Stimulated activated CD4-positive, alpha-beta T cell treated with anti-CD3 and anti-CD28 coated beads, Interleukin-4, amount 100 ng/mL, for 24 hours (primary cell): ENCODE data around the gene LAMB2.
A peak's percentile ranks its signal among the peaks of the same experiment; 100 is the strongest.

ENCODE experiments used
- DNase-seq: peaks from one replicate; pipeline ENCODE4 v3.0.0-alpha.2; 2020

LAMB2 gene

DNA sequence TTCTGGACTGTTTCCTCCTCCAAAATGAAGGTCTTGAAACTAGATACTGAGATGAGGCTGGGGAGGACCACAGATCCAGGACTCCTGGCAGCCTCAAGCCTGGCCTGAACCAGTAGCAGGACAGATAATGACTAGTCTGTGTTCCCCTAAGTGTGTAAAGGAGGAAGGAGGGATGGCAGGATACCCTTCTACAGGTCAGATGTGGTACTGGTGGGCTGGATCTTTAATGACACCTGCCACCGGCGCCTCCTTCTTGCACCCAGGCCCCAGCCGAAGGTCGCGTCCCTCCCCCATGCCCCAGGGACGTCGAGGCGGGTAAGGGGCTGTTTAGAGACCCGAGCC lies 12.8 kb downstream of the LAMB2 start:
- DNase-seq = no peak

- no peak for DNase-seq
Observed at GRCh38 chr3:49119439-49119838, 13.4 kb downstream of the LAMB2 start.

GRCh38 chr3:49119036-49119435 lies 13.8 kb downstream of the LAMB2 start:
- no peak for DNase-seq

DNA sequence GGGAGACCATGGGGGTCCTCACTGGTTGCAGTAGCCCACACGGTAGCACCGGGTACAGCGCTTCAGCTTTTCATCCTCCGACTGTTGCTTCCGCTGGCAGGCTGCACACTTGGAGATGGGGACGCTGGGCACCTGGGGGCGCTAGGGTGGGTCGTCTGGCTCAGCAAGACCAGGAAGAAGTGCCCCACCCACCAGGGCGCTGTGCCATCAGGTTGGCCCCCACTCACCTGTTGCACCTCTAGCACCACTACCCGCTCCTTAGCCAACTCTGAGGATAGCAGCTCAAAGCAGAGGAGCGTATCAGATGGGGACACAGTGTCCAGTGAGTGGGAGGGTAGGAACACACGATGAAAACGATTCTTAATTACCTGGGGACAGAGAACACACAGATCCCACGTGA lies 20.6 kb downstream of the LAMB2 start:
- no peak for DNase-seq

DNA sequence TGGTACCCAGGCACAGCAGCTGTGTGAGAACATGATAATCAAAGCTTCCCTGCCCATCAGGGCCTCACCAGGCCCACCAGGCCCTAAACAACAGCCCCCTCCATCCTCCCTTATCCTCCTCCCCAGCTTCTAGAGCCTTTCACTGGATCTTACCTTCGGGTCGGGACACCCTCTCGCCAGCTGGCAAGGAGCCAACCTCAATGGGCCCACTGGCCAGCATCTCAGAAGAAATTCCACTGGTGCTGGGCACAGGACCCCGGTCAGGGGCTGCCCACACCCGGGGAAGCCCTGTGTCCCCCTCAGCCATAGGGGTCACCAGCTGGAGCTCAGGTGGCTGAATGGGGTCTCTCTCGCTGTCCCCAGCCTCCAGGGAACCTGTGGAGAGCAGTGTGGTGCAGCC lies 21.5 kb downstream of the LAMB2 start:
- DNase-seq = no peak

DNA sequence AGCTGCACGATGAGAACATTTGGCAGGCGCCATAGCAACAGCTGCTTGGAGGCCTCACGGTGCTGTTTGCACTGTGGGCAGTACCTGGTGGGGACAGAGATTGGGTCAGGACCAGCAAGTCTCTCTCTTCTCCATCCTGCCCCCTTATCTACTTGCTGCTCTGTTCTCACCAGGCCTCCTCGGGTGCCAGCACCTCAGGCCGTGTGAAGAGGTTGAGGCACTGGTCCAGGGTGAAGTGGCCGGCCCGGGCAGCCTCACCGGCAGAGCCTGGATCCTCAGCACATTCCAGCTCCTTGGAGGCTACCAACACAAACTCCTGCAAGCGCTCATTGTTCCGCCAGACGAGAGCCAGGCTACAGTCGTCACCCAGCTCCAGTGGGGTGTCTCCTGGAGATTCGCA lies 22.1 kb downstream of the LAMB2 start:
- DNase-seq = no peak

- DNase-seq = no peak
Observed at GRCh38 chr3:49108346-49108745, 24.5 kb downstream of the LAMB2 start.

DNA sequence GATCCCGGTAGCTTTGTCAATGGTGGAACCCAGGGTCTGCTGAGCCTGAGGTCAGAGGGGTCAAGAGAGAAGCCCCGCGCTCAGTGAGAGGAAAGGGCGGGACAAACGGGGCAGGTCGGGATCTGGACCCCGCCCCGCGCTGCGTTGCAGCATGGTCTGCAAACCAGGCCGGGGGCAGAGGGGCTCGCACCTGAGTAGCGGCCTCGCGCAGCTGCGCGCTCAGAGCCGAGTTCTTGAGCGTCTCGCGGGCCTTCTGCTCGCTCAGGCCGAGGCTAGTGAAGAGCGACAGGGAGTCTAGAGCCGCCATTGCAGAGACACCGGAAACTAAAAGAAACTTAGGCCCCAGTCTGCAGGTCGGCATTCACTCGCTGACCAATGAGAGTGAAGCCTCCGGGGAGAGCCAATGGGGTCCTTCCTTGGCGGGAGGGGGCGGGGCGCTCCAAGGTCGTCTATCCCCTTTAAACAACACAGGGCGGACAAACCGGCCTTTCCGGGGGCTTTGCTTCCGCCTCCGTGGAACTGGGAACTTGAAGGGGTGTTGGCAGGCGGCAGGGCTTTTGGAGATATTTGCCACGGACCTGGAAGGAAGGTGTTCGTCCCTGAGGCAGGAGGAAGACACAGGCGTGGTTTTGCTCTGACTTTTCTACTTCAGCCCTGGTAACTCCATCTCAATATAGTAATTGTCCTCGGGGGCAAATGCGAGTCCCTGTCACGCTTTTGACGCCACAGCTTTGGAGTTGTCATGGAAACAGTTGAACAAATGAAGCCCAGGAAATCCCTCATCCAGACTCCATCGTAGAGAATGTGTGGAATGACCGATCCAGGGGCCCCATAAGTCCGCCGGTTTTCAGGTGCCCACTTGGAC lies 28.2 kb downstream of the LAMB2 start, which contains the start of gene QARS1:
Gene QARS1, minus strand, starts transcription at position 331 of the 865 bp plus-strand sequence. Its CDS starts 24 bp downstream, at position 307.
- DNase-seq = peak; percentile 91

- DNase-seq = no peak
Observed at GRCh38 chr3:49104052-49104426, 28.8 kb downstream of the LAMB2 start.

DNA sequence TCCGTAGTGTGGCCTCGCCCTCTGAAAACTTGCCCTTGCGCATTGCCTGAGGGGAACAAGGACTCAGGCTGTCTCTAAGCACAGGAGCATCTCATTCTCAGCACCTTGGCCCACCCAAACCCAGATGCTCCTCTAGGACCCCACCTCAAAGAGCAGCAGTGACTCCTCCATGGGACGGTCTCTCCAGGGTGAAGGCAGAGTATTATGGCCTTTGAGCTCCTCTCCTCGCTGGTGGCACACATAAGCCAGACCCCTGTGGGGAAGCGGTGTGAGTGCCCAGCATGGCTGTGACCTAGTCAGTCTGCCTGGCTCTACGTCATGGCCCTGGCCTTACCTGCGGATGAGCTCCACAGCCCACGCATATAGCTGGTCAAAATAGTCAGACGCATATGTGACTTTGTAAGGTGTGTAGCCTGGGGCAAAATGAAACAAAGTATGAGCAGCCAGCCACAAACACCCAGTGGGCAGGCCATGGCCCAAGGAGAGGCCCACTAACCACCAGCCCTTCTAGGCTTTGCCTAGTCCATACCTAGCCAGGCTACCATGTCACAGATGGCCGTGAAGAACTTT lies 32.7 kb downstream of the LAMB2 start:
- DNase-seq = no peak

DNA sequence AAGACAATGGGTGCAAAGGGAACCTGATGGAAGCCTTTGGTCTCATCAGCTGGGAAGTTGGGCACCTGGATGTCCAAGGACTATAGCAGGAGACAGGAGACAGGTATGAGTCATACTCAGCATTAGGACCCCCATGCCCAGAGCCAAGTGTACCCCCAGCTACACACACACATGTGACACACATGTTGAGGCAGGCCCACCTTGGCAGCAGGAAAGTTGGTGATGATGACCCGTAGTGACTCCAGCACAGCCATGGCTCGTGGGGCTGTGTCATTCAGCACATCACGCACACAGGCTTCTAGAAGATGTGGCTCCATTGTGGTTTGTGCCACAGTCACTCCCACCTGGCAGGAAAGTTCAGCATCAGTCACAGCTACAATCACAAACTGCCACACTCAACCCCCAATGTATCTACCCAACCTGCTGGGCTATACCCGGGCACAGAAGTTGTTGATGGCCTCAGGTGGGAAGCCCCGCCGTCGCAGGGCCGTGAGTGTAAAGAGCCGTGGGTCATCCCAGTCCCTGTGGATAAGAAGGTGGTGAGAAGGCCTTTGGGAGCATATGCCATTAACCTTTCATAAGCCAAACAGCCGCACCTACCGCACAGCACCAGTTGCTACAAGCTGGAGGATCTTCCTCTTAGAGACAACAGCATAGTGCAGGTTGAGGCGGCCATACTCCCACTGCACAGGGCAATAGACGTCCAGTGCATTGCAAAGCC lies 33.8 kb downstream of the LAMB2 start:
- no peak for DNase-seq

DNA sequence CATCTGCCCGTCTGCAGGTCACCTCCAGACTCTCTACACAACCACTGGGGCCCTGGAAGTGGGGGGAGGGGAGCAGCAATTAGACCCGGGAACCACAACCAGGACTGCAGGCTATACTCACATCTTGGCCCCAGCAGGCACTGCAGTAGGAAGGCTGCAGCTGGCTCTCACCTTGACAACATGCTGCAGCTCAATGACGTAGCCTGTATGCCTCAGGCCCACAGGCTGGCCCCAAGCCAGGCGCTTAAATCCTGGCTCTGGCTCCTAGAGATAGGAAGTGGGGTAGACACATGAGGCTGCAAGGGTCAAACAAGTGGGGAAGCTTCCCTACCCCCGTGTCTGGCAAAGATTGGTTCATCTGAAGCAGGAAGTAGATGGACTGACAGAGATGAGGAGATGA lies 34.4 kb downstream of the LAMB2 start:
- DNase-seq = no peak

DNA sequence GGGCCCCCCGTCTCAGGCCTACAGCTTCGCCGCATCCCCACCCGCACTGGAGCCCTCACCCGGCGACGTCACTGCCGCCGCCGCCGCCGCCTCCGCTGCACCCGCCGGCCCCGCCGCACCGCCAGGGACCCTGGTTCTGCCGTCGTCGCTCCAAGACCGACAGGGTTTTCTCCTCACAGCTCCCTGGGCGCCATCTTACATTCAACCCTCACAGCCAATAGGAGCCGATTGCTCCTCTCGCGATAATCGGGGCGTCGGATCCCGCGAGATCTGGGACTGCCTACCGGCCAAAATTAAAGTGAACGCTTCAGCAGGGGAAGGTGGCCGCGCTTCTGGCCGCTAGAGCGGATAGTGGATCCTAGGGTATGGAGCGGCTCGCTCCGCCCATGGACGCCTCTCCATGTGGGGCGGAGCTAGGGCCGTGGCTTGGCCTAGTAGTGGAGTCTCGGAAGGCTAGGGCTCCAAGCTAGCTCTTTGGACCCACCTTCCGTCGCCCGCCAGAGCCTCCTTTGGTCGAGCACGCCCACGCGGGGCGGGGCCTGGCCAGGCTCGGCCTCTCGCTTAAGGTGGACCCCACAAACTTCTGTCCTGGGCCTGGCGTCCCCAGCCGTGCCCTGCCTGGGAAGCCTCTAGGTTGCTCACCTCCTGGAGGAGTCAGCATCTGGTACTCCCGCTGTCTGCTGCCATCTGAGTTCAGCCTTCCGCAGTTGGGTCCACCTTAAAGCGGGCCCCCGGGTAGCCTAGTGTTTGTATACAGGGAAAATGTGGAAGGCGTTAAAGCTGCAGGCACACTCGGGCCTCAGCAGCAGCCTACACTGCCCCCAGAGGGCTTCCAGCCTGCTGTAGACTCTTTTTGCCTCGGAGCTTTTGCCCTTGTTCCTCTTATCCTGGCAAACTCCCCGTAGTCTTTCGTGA lies 38.7 kb downstream of the LAMB2 start, which contains the start of gene QRICH1:
Gene QRICH1, minus strand, starts transcription at position 219 of the 915 bp plus-strand sequence. CDS start 17,054 bp downstream, outside the sequence.
- DNase-seq = peak; percentile 97

DNA sequence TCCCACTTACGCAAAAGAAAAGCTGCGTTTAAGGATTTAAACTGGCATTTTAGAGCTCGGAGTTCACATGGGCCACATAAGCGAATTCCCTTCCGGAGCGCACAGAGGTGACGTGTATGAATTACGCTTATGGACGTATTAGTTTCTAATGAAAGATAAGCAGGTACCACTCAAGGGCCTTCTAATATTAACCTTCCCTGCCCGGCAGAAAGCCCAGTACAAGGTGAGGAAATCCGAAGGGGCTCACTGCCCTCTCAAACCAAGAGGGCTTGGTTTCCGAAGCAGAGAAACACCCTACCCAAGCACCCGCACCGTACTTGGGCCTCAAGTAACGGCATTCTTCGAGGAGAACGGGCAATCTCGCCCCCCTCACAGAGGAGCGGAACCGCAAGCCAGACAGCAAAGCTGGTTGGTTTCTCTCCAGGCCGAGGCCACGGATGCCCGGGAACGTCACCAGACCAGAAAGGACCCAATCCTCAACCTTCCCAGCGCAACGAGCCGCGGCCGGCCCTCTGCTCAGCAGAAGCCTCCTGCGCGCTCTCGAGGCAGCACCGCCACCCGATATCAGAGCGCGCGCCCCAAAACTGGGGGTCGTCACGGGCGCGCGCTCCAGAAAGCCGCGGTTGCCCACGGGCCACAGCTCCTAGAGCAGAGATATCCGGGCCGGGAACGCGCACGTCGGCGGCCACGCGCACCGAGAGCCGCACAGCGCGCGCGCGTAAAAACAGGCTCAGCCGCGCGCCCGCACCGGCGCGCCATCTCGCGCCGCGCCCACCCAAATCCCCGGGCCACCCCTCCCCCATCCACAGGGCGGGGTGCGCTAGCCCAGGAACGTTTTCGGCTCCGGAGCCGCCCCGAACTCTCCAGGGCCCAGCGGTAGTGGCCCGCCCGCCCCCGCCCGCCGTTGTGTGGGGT lies 39.7 kb downstream of the LAMB2 start:
- peak; percentile 82 for DNase-seq

DNA sequence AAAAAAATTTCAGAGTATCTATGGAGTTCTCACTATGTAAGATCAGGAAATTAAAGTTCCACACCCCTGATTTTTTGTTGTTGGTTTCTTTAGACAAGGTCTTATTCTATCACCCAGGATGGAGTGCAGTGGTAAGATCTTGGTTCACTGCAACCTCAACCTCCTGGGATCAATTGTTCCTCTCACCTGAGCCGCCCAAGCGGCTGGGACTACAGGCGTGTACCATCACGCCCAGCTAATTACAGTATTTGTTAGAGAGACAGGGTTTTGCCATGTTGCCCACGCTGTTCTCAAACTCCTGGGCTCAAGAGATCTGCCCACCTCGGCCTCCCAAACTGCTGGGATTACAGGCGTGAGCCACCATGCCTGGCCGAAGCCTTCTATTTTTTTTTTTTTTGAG lies 51.4 kb downstream of the LAMB2 start:
- no peak for DNase-seq

GRCh38 chr3:49079270-49079669 lies 53.6 kb downstream of the LAMB2 start:
- no peak for DNase-seq

DNA sequence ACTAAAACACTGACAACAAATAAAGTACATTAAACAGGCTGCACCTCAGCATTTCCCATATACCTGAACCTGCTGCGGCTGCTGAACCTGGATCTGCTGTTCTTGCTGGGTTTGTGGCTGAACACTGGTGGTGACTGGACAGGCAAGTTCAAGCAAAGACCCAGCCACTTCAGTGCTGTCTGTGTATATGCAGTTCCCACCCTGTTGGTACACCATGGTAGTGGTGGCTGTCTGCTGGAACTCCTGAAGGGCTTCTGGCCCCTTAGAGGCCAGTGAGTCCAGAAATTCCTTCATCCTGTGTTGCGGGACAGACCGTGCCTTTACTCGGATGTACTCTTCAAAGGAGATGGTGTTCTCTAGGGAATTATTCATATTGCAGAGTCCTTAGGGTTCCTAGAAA lies 56.2 kb downstream of the LAMB2 start:
- no peak for DNase-seq

DNA sequence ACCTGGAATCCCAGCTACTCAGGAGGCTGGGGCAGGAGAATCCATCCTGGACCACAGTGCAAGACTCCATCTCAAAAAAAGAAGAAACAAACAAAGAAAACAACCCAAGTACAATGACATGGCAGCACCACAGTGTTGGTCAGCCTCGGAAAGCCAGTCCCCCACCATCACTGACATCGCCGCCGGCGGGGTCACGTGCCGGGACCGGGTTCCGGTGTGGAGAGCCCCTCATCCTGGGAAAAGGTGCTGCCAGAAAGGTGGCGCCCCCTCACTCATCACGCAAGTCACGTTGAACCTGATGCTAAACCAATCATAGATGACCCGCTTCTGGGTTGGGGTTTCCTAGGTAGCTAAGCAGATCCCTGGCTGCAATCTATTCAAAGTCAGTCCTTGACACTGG lies 56.7 kb downstream of the LAMB2 start:
- no peak for DNase-seq
